Measurements from ENCODE around the gene LPP.

DNA sequence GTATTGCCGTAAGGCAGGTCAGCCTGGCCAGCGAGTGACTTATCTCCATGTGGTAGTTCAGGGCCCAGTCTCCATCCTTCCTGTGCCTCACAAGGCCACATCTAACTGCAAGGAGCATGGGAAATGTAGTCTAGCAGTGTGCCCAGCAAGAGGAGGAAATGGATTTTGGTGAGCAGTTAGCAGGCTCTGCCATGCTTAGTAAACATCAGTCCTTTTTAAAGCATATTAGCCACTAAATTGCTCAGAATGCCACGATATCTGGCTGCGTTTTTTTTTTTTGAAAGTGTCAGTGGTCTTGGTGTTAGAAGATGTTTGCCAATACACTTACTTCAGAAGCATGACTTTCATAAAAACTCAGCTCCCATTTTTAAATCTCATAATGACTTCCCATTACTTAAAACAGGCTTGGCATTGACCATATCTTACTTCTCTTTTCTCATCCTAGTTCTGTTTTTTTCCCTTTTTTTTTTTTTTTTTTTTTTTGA, 547.6 kb downstream of the LPP start:
- TF ChIP-seq CTCF (IDR thresholded peaks at IDR 0.05) = no peak
- no peak for TF ChIP-seq POLR2A (IDR thresholded peaks at IDR 0.05)
